IMR-90 (cell line): ENCODE measurements around the gene FAM76A.

ENCODE experiments used
- BHLHE40 ChIP-seq: fragments of 150-350 bp; IDR thresholded peaks from 2 replicates; pipeline ENCODE4 v1.6.1; 2016; ENCODE audit warnings: mild to moderate bottlenecking, low read depth, low read length
- FOS ChIP-seq: fragments of 150-350 bp; IDR thresholded peaks from 2 replicates; pipeline ENCODE4 v1.6.1; 2016; ENCODE audit warnings: low read depth, low read length
- MAFK ChIP-seq: IDR thresholded peaks from 2 replicates; pipeline ENCODE4 v1.6.1; 2012; ENCODE audit warnings: low read depth, low read length, improper control_type of control experiment
- MXI1 ChIP-seq: IDR thresholded peaks from 2 replicates; pipeline ENCODE4 v1.6.1; 2012; ENCODE audit warnings: low read depth, mild to moderate bottlenecking, low read length, moderate library complexity, borderline replicate concordance
- POLR2A ChIP-seq: IDR thresholded peaks from 2 replicates; pipeline ENCODE4 v1.6.1; 2012; ENCODE audit warnings: mild to moderate bottlenecking, low read depth, low read length
- RAD21 ChIP-seq: IDR thresholded peaks from 2 replicates; pipeline ENCODE4 v1.6.1; 2012; ENCODE audit warnings: low read length, improper control_type of control experiment
- RCOR1 ChIP-seq: IDR thresholded peaks from 2 replicates; pipeline ENCODE4 v1.6.1; 2012; ENCODE audit warnings: mild to moderate bottlenecking, low read length, improper control_type of control experiment; ENCODE audit not compliant: insufficient replicate concordance
- SMC3 ChIP-seq: fragments of 150-350 bp; IDR thresholded peaks from 2 replicates; pipeline ENCODE4 v1.6.1; 2016; ENCODE audit warnings: low read depth, mild to moderate bottlenecking, antibody characterized with exemption, low read length, moderate library complexity
- TF ChIP-seq, protein P1 (sequence below): conservative IDR thresholded peaks from 2 replicates; pipeline ENCODE4 v1.5.1; 2012; ENCODE audit warnings: mild to moderate bottlenecking, low read depth, low read length, improper control_type of control experiment
- TF ChIP-seq, protein P2 (sequence below): fragments of 150-350 bp; IDR thresholded peaks from 2 replicates; pipeline ENCODE4 v1.6.1; 2016; ENCODE audit warnings: low read depth, mild to moderate bottlenecking, low read length, moderate library complexity, borderline replicate concordance

DNA sequence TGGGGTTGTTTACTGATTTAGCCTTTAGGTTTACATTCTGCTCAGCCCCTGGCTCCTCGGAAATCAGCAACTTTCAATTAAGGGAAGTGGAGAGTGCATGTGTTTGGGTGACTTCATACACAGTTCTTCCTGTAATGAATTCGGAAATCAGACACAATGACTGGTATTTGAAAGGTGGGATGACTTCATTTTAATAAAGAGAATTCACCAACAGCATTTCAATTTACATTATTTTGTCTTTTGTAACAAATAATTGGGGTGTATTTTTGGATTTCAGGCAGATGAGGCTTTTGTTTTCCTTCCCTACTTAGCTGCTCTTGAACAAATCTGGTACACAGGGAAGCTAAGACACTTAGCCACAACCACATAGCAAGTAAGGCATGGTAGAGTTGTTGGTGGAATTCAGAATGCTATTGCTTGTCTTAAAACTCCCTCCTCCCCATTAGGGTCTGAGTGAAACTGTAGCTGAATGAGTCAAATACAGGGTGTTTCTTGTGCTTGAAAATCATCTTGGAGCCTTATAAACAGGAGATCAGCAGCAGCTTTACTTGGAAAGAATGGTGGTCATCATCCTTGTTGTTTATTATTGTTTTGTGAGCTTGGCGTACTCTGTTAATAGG is 48.2 kb downstream of the FAM76A start:
- TF ChIP-seq, protein P1, sequence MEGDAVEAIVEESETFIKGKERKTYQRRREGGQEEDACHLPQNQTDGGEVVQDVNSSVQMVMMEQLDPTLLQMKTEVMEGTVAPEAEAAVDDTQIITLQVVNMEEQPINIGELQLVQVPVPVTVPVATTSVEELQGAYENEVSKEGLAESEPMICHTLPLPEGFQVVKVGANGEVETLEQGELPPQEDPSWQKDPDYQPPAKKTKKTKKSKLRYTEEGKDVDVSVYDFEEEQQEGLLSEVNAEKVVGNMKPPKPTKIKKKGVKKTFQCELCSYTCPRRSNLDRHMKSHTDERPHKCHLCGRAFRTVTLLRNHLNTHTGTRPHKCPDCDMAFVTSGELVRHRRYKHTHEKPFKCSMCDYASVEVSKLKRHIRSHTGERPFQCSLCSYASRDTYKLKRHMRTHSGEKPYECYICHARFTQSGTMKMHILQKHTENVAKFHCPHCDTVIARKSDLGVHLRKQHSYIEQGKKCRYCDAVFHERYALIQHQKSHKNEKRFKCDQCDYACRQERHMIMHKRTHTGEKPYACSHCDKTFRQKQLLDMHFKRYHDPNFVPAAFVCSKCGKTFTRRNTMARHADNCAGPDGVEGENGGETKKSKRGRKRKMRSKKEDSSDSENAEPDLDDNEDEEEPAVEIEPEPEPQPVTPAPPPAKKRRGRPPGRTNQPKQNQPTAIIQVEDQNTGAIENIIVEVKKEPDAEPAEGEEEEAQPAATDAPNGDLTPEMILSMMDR, result no peak
- no peak for TF ChIP-seq RCOR1
- no peak for TF ChIP-seq BHLHE40
- TF ChIP-seq POLR2A, result no peak
- TF ChIP-seq MXI1, result peak; percentile 7
- TF ChIP-seq SMC3, result no peak
- TF ChIP-seq, protein P2, sequence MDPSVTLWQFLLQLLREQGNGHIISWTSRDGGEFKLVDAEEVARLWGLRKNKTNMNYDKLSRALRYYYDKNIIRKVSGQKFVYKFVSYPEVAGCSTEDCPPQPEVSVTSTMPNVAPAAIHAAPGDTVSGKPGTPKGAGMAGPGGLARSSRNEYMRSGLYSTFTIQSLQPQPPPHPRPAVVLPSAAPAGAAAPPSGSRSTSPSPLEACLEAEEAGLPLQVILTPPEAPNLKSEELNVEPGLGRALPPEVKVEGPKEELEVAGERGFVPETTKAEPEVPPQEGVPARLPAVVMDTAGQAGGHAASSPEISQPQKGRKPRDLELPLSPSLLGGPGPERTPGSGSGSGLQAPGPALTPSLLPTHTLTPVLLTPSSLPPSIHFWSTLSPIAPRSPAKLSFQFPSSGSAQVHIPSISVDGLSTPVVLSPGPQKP, result no peak
- no peak for TF ChIP-seq RAD21
- no peak for TF ChIP-seq MAFK
- TF ChIP-seq FOS, result no peak
